HCT116 (cell line): ENCODE results near the gene CPA5.

Source experiments
- CTCF ChIP-seq, 3 experiments: fragments of 200-600 bp in 1 of 3; sonication (generic) in 1 of 3; IDR thresholded peaks in 2 of 3; conservative IDR thresholded peaks in 1 of 3; 2 replicates each; pipeline ENCODE4 v1.5.1; 2012 to 2017; ENCODE audit warnings: low read depth in 2 of 3, low read length in 2 of 3, antibody characterized with exemption in 1 of 3, borderline replicate concordance in 1 of 3, control low read depth in 1 of 3, mild to moderate bottlenecking in 1 of 3, mixed read lengths in 1 of 3, mixed run types in 1 of 3, moderate library complexity in 1 of 3; ENCODE audit not compliant: insufficient read depth in 1 of 3
- EZH2 ChIP-seq: fragments of 200-600 bp; sonication (generic); IDR thresholded peaks from 2 replicates; pipeline ENCODE4 v1.6.1; 2017; ENCODE audit warnings: antibody characterized with exemption, mixed run types
- FOSL1 ChIP-seq: IDR thresholded peaks from 2 replicates; pipeline ENCODE4 v1.6.1; 2012; ENCODE audit warnings: low read depth
- JUND ChIP-seq: IDR thresholded peaks from 2 replicates; pipeline ENCODE4 v1.6.1; 2012
- MAX ChIP-seq: IDR thresholded peaks from 2 replicates; pipeline ENCODE4 v1.6.1; 2012
- POLR2A ChIP-seq: IDR thresholded peaks from 2 replicates; pipeline ENCODE4 v1.7.0; 2011; ENCODE audit warnings: borderline replicate concordance; ENCODE audit not compliant: insufficient read depth, insufficient read length; ENCODE audit errors: extremely low read depth
- POLR2AphosphoS5 ChIP-seq: IDR thresholded peaks from 2 replicates; pipeline ENCODE4 v1.6.1; 2011; ENCODE audit warnings: mild to moderate bottlenecking, low read depth, low read length, moderate library complexity
- RAD21 ChIP-seq: IDR thresholded peaks from 2 replicates; pipeline ENCODE4 v1.6.1; 2012; ENCODE audit warnings: low read depth, mild to moderate bottlenecking
- SRF ChIP-seq: IDR thresholded peaks from 2 replicates; pipeline ENCODE4 v1.6.1; 2012; ENCODE audit warnings: low read depth
- YY1 ChIP-seq: IDR thresholded peaks from 2 replicates; pipeline ENCODE4 v1.6.1; 2011; ENCODE audit warnings: low read length, low read depth, moderate library complexity, mild to moderate bottlenecking; ENCODE audit not compliant: insufficient replicate concordance; ENCODE audit errors: extremely low read depth

DNA sequence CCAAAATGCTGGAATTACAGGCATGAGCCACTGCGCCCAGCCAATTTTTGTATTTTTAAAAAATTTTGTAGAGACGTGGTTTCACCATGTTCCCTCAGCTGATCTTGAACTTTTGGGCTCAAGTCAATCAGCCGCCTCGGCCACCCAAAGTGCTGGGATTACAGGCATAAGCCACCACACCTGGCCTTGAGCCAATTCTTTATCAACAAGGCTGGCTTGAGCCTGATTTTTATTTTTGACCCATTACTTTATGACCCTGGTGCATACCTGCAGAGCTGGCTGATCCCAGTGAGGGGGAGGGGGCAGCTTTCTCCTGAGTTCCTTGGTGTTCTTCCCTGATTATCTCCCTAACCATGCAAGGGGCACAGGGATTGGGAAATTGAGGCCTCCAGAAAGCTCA lies 19.8 kb downstream of the CPA5 start:
- TF ChIP-seq CTCF (IDR thresholded peaks at IDR 0.05 in 2 of 3, conservative IDR thresholded peaks at IDR 0.05 in 1 of 3; ENCODE audit: borderline replicate concordance in 1 of 3, insufficient read depth in 1 of 3, low read depth in 2 of 3, low read length in 2 of 3) (no peak), YY1 (no peak), MAX (no peak), FOSL1 (no peak), SRF (no peak), EZH2 (no peak), POLR2A (no peak), JUND (no peak), POLR2AphosphoS5 (no peak), RAD21 (no peak)
